Body of pancreas (tissue), 4 donors: Measurements from ENCODE around the gene IFNB1. TPM values are rescaled to one million over a fixed set of nuclear protein-coding genes. Genes with fewer than 3 reads are reported as not detected.

Experiments
- ATAC-seq: fragments of 150-250 bp; one replicate; pipeline ENCODE4 v1.9.1; 2016
- DNase-seq, 4 donors: peaks; one replicate each; pipeline ENCODE4 v3.0.0-alpha.2; 2019
- H3K27ac ChIP-seq, 4 donors: fragments of 200-600 bp; sonication (generic); 1 replicate in 3 of 4; 2 replicates in 1 of 4; pipeline versions ENCODE4 v1.5.1 to v1.6.1; 2016 to 2019; ENCODE audit warnings: mild to moderate bottlenecking in 1 of 4, mixed read lengths in 1 of 4, moderate library complexity in 1 of 4
- H3K27me3 ChIP-seq, 2 donors: fragments of 200-600 bp; sonication (generic); one replicate each; pipeline ENCODE4 v1.6.0; 2016; ENCODE audit warnings: mild to moderate bottlenecking in 1 of 2
- H3K36me3 ChIP-seq, 2 donors: fragments of 200-600 bp; sonication (generic); replicated peaks in 1 of 2; 2 replicates each; pipeline ENCODE4 v1.5.1; 2016; ENCODE audit warnings: low read depth in 2 of 2; ENCODE audit not compliant: insufficient read depth in 1 of 2
- H3K4me1 ChIP-seq: fragments of 200-600 bp; sonication (generic); one replicate; pipeline ENCODE4 v1.6.0; 2016
- H3K4me3 ChIP-seq, 2 donors: fragments of 200-600 bp; sonication (generic); 1 replicate in 1 of 2; 2 replicates in 1 of 2; pipeline ENCODE4 v1.5.1; 2016 to 2019
- H3K9me3 ChIP-seq, 3 donors: fragments of 200-600 bp; sonication (generic); 1 replicate in 2 of 3; 2 replicates in 1 of 3; pipeline ENCODE4 v1.5.1; 2016
- CTCF ChIP-seq, 7 experiments: fragments of 450-650 bp in 4 of 7; fragments of 200-600 bp in 3 of 7; sonication (generic) in 3 of 7; IDR thresholded peaks; one replicate each; pipeline ENCODE4 v1.5.1; 2016 to 2019; ENCODE audit warnings: antibody characterized with exemption in 7 of 7
- POLR2A ChIP-seq, 3 donors: fragments of 450-650 bp; IDR thresholded peaks; one replicate each; pipeline ENCODE4 v1.6.1; 2016; ENCODE audit warnings: antibody characterized with exemption in 3 of 3, mild to moderate bottlenecking in 2 of 3
- WGBS, 2 donors: methylation state at CpG; one replicate each; pipeline ENCODE4 v1.1.5; 2017; 5-methylcytosine and 5-hydroxymethylcytosine counted together
- intact Hi-C: fragments of 100-400 bp; cut with DNase I; formaldehyde crosslinking; loops from one replicate; pipeline ENCODE4 v1.15.1; 2023
- total RNA-seq, 2 donors: library from RNA; depleted of rRNA; stranded (reverse); fragments of >200 nt; gene quantifications; one replicate each; pipeline ENCODE4 v1.1.0, GENCODE V29; 2016

IFNB1 gene
- total RNA-seq, 2 donors from 2014 or later: not detected

DNA sequence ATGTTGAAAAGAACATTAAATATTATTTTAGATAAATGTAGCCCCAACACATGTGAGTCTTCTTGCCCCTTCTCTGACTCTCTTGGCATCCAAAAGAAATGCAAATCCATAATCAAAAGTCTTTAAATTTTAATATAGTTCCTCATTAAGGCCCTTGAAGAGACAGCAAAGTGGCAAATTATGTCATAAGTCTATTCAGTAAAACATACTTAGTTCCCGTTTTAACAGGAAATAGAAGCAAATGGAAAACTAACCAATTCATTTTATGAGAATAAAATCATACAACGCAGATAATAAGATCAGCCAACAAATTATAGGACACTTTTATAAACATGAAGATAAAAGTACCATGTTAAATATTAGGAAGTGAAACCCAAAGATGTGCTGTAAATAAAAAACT, 20.1 kb upstream of the IFNB1 start:
- ATAC-seq (no peak), DNase-seq (no peak)
- no peak for TF ChIP-seq POLR2A (IDR thresholded peaks at IDR 0.05)
- TF ChIP-seq CTCF (IDR thresholded peaks at IDR 0.05): no peak
- no peaks in the 10 kb centered on the region for H3K36me3 ChIP-seq
- intact Hi-C loops: no loop called here
- WGBS, 2 donors: 60 to 70% methylated on average over 2 of the region's 2 CpGs
- H3K4me1 ChIP-seq: no peaks in the 10 kb centered on the region
- no peaks in the 10 kb centered on the region for H3K27me3 ChIP-seq
- H3K9me3 ChIP-seq: no peaks in the 10 kb centered on the region
- H3K27ac ChIP-seq: no peak overlapping the region
- no peak overlapping the region for H3K4me3 ChIP-seq

- no peaks in the 10 kb centered on the region for H3K36me3 ChIP-seq
- no peaks in the 10 kb centered on the region for H3K27me3 ChIP-seq
- DNase-seq (no peak), ATAC-seq (no peak)
- H3K4me1 ChIP-seq: no peaks in the 10 kb centered on the region
- intact Hi-C loops: no loop called here
- 14 to 29% methylated on average over 2 of the region's 2 CpGs for WGBS, 2 donors
- no peak overlapping the region for H3K4me3 ChIP-seq
- no peaks in the 10 kb centered on the region for H3K9me3 ChIP-seq
- H3K27ac ChIP-seq: no peak overlapping the region
- no peak for TF ChIP-seq CTCF (IDR thresholded peaks at IDR 0.05)
- TF ChIP-seq POLR2A (IDR thresholded peaks at IDR 0.05): no peak
Measured at GRCh38 chr9:21096901-21097255, 19.1 kb upstream of the IFNB1 start.

DNA sequence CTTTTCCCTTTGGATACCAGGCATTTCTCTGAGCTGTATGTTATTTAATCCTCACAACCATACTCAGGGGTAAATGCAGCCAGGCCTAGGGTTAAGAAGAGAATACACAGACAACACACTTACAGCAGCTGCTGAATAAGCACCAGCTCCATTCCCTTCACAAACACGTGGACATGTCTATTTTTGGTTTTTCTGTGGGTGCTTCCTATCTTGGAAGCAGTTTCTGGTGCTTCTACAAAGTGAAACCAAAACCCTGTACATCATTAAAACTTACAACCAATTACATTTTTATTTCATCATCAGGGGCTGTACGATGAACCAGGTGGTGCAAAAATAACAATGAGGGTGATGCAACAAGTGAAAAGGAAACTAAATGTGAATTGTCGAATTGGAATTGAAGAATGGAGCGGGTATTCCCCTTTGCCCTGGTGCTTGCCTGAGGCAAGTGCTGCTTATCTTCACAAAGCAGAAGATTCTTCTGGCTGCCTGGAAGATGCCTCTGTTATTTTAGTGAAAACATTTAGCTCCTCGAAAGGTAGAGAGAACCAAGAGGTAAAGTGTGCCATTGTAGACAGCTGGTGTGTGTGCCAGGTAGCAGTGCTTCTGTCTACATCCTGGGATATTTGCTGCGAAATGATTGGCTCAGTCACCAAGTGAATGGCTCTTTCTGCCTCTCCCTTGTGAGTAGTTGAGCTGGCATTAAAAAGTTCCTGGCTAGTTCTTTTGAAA, 18.6 kb upstream of the IFNB1 start:
- peak; percentile 53 for ATAC-seq
- DNase-seq: no peak
- H3K4me3 ChIP-seq: no peak overlapping the region
- intact Hi-C loops: no loop called here
- H3K4me1 ChIP-seq: no peaks in the 10 kb centered on the region
- TF ChIP-seq CTCF (IDR thresholded peaks at IDR 0.05): no peak
- no peaks in the 10 kb centered on the region for H3K27me3 ChIP-seq
- H3K9me3 ChIP-seq: no peaks in the 10 kb centered on the region
- H3K36me3 ChIP-seq: no peaks in the 10 kb centered on the region
- 57 to 63% methylated on average over 6 of the region's 6 CpGs for WGBS, 2 donors
- H3K27ac ChIP-seq: no peak overlapping the region

- ATAC-seq (no peak), DNase-seq (no peak)
- Histone ChIP-seq H3K9me3 (no peaks in the 10 kb centered on the region), H3K27me3 (no peaks in the 10 kb centered on the region), H3K27ac (no peak overlapping the region), H3K36me3 (no peaks in the 10 kb centered on the region), H3K4me3 (no peak overlapping the region), H3K4me1 (no peaks in the 10 kb centered on the region)
- TF ChIP-seq POLR2A (IDR thresholded peaks at IDR 0.05): no peak
- no peak for TF ChIP-seq CTCF (IDR thresholded peaks at IDR 0.05)
- intact Hi-C loops: no loop called here
Measured at GRCh38 chr9:21095561-21095960, 17.8 kb upstream of the IFNB1 start.

- TF ChIP-seq POLR2A (IDR thresholded peaks at IDR 0.05) (no peak), CTCF (IDR thresholded peaks at IDR 0.05) (no peak)
- no peak overlapping the region for H3K27ac ChIP-seq
- no peak for ATAC-seq
- H3K4me1 ChIP-seq: no peaks in the 10 kb centered on the region
- H3K9me3 ChIP-seq: no peaks in the 10 kb centered on the region
- H3K36me3 ChIP-seq: no peaks in the 10 kb centered on the region
- 65 to 82% methylated on average over 1 of the region's 1 CpG for whole genome bisulfite sequencing, 2 donors
- H3K4me3 ChIP-seq: no peak overlapping the region
- intact Hi-C loops: no loop called here
- no peak for DNase-seq
- H3K27me3 ChIP-seq: no peaks in the 10 kb centered on the region
Measured at GRCh38 chr9:21086538-21086937, 8.8 kb upstream of the IFNB1 start.
